ENCODE results near the gene NDUFV3.
A peak's percentile ranks its signal among the peaks of the same experiment; 100 is the strongest.
"Not testable (repeated sequence)": the region's sequence is repeated elsewhere in the genome, so short reads cannot be mapped to it uniquely, and the experiment has no call there.

NDUFV3 gene

GRCh38 chr21:42892931-42893755, at the start of gene NDUFV3:
Gene NDUFV3, plus strand, starts transcription at chr21:42893309. Its CDS starts 25 bp downstream, at chr21:42893334.
- DNase-seq = peak; percentile 92 to 100 (median 98)

- DNase-seq = peak in 9 of 14 donors; percentile 8 to 81 (median 40)
Measured at GRCh38 chr21:42844411-42845113, 48.5 kb upstream of the NDUFV3 start.

DNA sequence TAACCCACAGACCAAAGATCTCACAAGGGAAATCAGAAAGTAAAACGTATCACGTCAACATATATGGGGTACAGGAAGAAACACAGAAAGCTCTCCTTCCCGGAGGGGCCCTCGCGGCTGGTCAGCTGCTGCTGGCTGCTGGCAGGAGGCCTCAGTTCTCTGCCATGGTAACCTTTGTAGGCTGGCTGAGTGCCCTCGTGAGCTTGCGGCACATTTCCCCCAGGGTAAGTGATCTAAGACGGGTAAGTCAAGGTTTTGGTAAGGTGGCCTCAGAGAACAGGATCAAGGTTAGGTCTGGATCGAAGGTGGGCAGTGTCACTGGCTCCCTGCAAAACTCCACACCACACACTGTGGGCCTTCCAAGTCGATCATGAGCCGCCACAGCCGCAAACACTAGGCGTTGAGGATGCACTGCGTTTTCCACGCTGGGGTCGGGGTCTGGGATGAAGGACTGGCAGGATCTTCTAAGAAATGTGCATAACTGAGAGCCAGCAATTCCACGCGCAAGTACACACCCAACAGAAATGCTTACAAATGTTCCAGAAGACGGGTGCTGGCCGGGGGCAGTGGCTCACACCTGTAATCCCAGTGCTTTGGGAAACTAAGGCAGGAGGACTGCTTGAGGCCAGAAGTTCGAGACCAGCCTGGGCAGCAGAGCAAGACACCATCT, 47.7 kb upstream of the NDUFV3 start:
- DNase-seq = peak in 9 of 14 donors; percentile 8 to 74 (median 34)

DNA sequence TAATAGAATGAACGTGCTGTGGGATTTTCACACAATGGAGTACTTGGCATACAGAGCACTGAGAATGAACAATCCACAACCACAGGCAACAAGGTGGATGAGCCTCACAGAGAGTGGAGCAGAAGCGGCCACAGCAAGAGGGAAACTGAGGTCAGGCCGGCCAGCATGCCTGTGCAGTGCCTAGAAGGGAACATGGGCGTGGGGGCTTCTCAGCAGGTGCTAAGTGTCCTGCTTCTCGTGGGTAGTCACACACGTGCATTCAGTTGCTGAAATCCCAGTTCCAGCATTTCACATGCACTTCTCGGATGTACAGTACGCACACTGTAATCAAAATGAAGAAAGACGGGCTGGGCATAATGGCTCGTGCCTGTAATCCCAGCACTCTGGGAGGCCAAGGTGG, 46.9 kb upstream of the NDUFV3 start:
- DNase-seq = no peak

DNA sequence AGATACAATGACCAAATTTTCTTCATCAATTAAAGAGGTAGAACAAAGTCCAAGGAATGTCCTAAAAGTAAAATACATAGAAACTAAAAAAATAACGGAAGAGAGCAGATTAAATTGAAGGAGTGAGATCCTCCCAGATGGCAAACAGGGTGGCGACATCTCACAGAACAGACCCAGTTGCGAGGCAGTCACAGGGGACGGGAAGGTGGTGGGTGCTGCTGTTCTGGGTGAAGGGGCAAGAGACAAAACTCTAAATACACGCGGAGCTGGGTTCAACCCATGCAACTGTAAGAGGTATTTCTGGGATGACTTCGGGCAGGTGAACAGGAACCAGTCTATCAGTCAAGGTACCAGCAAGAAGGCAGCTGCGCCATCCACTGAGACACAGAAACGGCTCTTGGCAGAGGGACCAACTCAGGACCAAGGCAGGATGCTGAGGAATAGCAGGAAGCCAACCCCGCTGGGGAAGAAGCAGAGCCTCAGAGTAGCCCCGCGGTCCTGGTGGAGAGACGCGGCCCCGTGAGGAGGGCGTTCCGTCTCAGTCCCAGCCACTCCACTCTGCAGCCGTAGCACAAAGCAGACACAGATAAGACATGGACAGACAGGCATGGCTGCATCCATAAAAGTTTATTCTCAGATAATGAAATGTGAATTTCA, 45.9 kb upstream of the NDUFV3 start:
- no peak for DNase-seq

DNA sequence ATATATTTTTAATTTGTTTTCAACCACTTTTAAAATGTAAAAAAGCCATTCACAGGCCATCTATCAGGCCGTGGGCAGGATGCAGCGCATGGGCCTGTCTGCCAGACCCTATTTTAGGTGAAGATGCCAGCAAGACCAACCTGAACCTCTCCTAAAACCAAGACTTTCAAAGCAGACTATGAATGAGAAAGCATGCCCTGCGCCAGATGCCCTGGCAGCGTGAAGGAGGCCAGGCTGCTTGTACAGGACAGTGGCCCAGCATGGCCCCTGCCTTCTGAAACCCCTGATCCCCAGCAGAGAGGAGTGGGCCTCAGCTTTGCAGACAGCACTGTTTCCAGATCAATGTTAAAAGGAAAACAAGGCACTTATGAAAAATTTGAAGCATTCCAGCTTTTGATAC, 45.4 kb upstream of the NDUFV3 start:
- no peak for DNase-seq

DNA sequence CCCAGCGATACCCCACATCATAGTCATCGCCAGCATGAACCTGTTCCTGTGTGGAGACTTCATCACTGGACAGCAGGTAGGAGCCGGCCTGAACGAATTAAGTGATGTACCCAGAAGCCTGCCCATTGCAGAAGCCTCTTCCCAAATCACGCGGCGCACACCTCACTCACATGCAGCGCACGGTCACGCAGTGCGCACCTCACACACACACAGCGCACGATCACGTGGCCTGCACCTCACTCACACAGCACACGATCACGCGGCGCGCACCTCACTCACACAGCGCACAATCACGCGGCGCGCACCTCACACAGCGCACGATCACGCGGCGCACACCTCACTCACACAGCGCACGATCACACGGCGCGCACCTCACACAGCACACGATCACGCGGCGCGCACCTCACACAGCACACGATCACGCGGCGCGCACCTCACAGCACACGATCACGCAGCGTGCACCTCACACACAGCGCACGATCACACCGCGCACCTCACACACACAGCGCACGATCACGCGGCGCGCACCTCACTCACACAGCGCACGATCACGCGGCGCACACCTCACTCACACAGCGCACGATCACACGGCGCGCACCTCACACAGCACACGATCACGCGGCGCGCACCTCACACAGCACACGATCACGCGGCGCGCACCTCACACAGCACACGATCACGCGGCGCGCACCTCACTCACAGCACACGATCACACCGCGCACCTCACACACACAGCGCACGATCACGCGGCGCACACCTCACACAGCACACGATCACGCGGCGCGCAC, 44.8 kb upstream of the NDUFV3 start:
- not testable (repeated sequence) for DNase-seq

DNA sequence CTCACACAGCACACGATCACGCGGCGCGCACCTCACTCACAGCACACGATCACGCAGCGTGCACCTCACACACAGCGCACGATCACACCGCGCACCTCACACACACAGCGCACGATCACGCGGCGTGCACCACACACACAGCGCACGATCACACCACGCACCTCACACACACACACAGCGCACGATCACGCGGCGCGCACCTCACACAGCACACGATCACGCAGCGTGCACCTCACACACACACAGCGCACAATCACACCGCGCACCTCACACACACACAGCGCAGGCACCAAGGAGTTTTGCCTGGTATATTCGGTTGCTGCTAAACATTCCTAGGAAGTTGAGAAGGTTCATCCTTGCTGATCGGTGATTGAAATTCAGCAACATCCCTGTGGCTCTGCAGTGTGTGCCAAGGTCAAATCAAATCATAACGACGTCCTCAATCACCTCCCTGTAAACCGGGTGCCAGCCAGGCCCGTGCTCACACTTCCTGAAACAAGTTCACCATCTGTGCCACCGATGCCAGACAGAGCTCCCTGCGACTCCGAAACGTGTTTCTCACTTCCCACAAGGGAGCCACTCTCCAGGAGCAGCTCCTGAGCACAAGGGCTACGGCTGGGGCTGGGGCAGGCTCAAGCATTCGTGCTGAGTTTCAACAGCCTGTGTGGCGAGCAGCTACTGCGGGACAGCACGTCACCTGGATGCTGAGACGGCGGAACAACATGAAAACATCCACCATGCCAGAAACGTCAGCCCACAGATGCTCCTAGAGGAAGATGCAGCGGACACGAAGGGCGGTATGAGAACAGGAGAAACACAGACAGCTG, 44.0 kb upstream of the NDUFV3 start:
- DNase-seq = no peak

- DNase-seq = no peak
Measured at GRCh38 chr21:42849759-42850412, 43.2 kb upstream of the NDUFV3 start.

DNA sequence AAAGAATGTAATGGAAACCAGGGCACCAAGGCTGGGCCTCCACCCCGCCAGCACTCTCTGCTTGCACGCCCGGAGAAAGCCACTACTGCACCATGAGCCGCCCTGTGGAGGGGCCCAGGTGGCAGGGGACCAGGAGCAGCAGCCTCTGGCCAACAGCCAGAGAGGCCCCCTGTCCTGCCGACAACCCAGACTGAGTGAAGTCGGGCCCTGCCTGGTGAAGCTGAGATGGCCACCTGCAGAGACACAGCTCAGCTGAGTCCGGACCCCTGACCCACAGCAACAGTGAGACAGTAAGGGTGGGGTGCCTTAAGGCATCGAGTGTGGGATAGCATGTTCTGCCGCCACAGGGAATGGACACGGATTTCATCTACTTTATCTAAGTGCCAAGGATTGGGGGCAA, 42.6 kb upstream of the NDUFV3 start:
- no peak for DNase-seq

DNA sequence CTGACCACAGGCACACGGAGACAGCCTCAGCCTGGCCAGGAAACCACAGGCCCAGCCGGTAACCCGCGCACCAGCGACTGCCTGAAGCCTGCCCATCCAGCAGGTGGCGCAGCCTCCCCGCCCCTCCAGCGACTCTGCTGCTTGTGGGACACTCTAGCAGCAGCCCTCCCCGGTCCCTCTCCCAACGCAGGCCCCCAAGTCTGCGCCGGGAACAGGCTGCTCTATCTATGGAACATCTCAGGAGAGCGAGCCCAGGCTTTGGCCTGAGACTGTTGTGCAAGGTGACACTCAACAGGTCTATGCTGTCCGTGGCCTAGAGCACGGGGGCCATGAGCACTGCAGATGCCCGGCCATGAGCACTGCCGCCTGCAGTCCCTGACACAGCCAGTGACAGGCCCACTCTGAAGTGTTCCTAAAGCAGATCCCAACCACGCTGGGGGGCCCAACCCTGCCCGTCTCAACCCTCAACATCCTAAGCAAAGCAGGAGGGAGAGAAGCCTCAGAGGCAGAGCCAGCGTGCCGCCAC, 42.2 kb upstream of the NDUFV3 start:
- DNase-seq = no peak

- no peak for DNase-seq
Measured at GRCh38 chr21:42851812-42852665, 41.1 kb upstream of the NDUFV3 start.

GRCh38 chr21:42852925-42853570, 40.1 kb upstream of the NDUFV3 start:
- no peak for DNase-seq

GRCh38 chr21:42853621-42854020, 39.5 kb upstream of the NDUFV3 start:
- no peak for DNase-seq

- DNase-seq = no peak
Measured at GRCh38 chr21:42854246-42855010, 38.7 kb upstream of the NDUFV3 start.

DNA sequence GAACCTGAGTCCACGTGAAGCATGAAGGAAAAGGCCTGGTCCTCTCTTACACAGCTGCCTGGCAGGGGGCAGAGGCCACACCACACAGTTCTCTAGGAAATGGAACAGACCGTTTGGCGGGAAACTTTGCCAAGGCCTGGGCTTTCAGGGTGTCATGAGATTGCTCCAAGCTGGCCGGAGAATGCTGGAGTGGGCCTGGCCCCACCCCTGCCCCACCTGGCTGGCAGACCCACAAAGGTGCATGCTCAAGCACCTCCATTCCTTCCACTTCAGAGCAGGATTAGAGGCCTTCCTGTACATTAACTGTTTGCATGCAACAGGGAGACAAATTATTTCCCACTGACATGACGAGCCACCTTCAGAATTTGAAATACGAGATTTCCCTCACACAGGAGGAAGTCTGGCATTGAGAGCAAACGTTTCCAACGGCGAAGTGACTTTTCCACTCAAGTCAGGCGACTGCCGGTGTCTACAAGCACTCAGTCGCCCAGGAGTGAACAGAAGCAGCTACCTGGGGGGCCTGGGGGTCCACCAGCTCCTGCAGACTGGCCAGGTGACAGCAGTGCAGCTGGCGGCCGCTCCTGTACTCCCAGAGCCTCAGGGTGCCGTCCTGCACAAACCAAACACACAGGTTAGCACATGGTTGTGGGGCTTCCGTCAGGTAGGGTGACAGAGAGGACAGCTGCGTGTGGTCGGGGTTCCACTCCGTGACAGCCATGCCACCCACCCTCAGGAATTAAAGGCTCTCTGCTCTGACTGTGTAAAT, 37.8 kb upstream of the NDUFV3 start:
- no peak for DNase-seq

GRCh38 chr21:42855937-42856335, 37.2 kb upstream of the NDUFV3 start:
- peak in 2 of 14 donors; percentile 4 to 35 for DNase-seq
